ENCODE data around the gene ZNF70.
A peak's percentile ranks its signal among the peaks of the same experiment; 100 is the strongest.

The ZNF70 gene

GRCh38 chr22:23750714-23751440 lies at the start of gene ZNF70:
Gene ZNF70, minus strand, starts transcription at chr22:23751112. Its CDS starts 5,972 bp downstream, at chr22:23745140.
- H3K27ac ChIP-seq: peak within 1 kb of the TSS; percentile 83 to 93
- peaks cover 0 to 29% (median 8%) of the 10 kb centered on the region in 4 donors for H3K4me1 ChIP-seq
- H3K27me3 ChIP-seq: no peaks in the 10 kb centered on the region
- H3K4me3 ChIP-seq: peak within 1 kb of the TSS; percentile 65 to 71
- intact Hi-C loops (cut with DNase I; ENCODE audit: low total_unique reads): loop anchor here (10.0 kb wide), 1 partner anchor 226 kb away; no protein-coding TSS in a partner anchor
- no peaks in the 10 kb centered on the region for H3K36me3 ChIP-seq
- TF ChIP-seq CTCF (IDR thresholded peaks at IDR 0.05): peak in 1 of 2 experiments; percentile 17
- no peaks in the 10 kb centered on the region for H3K9me3 ChIP-seq
- DNase-seq: peak; percentile 83 to 93

GRCh38 chr22:23796461-23796860 lies 45.5 kb upstream of the ZNF70 start:
- intact Hi-C loops (cut with DNase I; ENCODE audit: low total_unique reads): no loop called here
- TF ChIP-seq CTCF (IDR thresholded peaks at IDR 0.05): no peak
- Histone ChIP-seq H3K4me3 (no peak overlapping the region), H3K4me1 (no peaks in the 10 kb centered on the region), H3K36me3 (peaks cover 48 to 89% (median 69%) of the 10 kb centered on the region in 3 donors), H3K9me3 (no peaks in the 10 kb centered on the region), H3K27me3 (no peaks in the 10 kb centered on the region), H3K27ac (no peak overlapping the region)
- no peak for DNase-seq

- DNase-seq: no peak
- no peaks in the 10 kb centered on the region for H3K27me3 ChIP-seq
These were observed 42.4 kb upstream of the ZNF70 start for GRCh38 chr22:23793326-23793725.

GRCh38 chr22:23791738-23792645 lies 41.1 kb upstream of the ZNF70 start:
- no peak for DNase-seq
- H3K4me3 ChIP-seq: no peak overlapping the region
- no peak for TF ChIP-seq CTCF (IDR thresholded peaks at IDR 0.05)
- H3K27ac ChIP-seq: no peak overlapping the region
- H3K9me3 ChIP-seq: no peaks in the 10 kb centered on the region
- intact Hi-C loops (cut with DNase I; ENCODE audit: low total_unique reads): no loop called here
- no peaks in the 10 kb centered on the region for H3K27me3 ChIP-seq
- peaks cover 0 to 25% (median 15%) of the 10 kb centered on the region in 4 donors for H3K4me1 ChIP-seq
- H3K36me3 ChIP-seq: peaks cover 33 to 56% (median 40%) of the 10 kb centered on the region in 3 donors

More at GRCh38 chr22:23793326-23793725, 42.4 kb upstream of the ZNF70 start:
- TF ChIP-seq CTCF (IDR thresholded peaks at IDR 0.05): no peak
- no peak overlapping the region for H3K4me3 ChIP-seq
- H3K27ac ChIP-seq: no peak overlapping the region
- H3K36me3 ChIP-seq: peaks cover 33 to 64% (median 48%) of the 10 kb centered on the region in 3 donors
- H3K9me3 ChIP-seq: no peaks in the 10 kb centered on the region
- peaks cover 0 to 16% (median 7%) of the 10 kb centered on the region in 4 donors for H3K4me1 ChIP-seq
- intact Hi-C loops (cut with DNase I; ENCODE audit: low total_unique reads): no loop called here

GRCh38 chr22:23790819-23791737 lies 40.2 kb upstream of the ZNF70 start:
- intact Hi-C loops (cut with DNase I; ENCODE audit: low total_unique reads): no loop called here
- Histone ChIP-seq H3K4me3 (no peak overlapping the region), H3K9me3 (no peaks in the 10 kb centered on the region), H3K27ac (no peak overlapping the region), H3K4me1 (peaks cover 0 to 30% (median 20%) of the 10 kb centered on the region in 4 donors), H3K27me3 (no peaks in the 10 kb centered on the region), H3K36me3 (peaks cover 31 to 47% (median 34%) of the 10 kb centered on the region in 3 donors)
- no peak for TF ChIP-seq CTCF (IDR thresholded peaks at IDR 0.05)
- DNase-seq: no peak
